Tibial artery (tissue), 4 donors: ENCODE data around the gene NUDT14.

Source experiments
- DNase-seq, 2 donors: peaks; one replicate each; pipeline ENCODE4 v3.0.0-alpha.2; 2019
- H3K27ac ChIP-seq, 2 donors: fragments of 200-600 bp; sonication (generic) in 1 of 2; 1 replicate in 1 of 2; 2 replicates in 1 of 2; pipeline ENCODE4 v1.5.1; 2018 to 2019; ENCODE audit warnings: mild to moderate bottlenecking in 1 of 2
- H3K27me3 ChIP-seq, 2 donors: fragments of 200-600 bp; sonication (generic) in 1 of 2; one replicate each; pipeline versions ENCODE4 v1.5.1 to v1.6.0; 2016 to 2019
- H3K36me3 ChIP-seq, 3 donors: fragments of 200-600 bp; sonication (generic) in 2 of 3; one replicate each; pipeline ENCODE4 v1.5.1; 2016 to 2019; ENCODE audit warnings: mild to moderate bottlenecking in 2 of 3
- H3K4me1 ChIP-seq, 4 donors: fragments of 200-600 bp; sonication (generic) in 2 of 4; 1 replicate in 3 of 4; 2 replicates in 1 of 4; pipeline ENCODE4 v1.5.1; 2016 to 2019
- H3K4me3 ChIP-seq, 2 donors: fragments of 200-600 bp; sonication (generic) in 1 of 2; 1 replicate in 1 of 2; 2 replicates in 1 of 2; pipeline ENCODE4 v1.5.1; 2018 to 2019; ENCODE audit warnings: mild to moderate bottlenecking in 2 of 2
- H3K9me3 ChIP-seq, 3 donors: fragments of 200-600 bp; sonication (generic) in 1 of 3; one replicate each; pipeline ENCODE4 v1.5.1; 2016 to 2019
- intact Hi-C: fragments of 100-400 bp; cut with DNase I; formaldehyde crosslinking; loops from one replicate; pipeline ENCODE4 v1.15.0; 2023; ENCODE audit warnings: low total_unique reads
- TF ChIP-seq, protein P1 (sequence below), 2 experiments: fragments of 200-600 bp in 1 of 2; fragments of 450-650 bp in 1 of 2; IDR thresholded peaks; one replicate each; pipeline ENCODE4 v1.5.1; 2017 to 2019; ENCODE audit warnings: antibody characterized with exemption in 2 of 2, mild to moderate bottlenecking in 1 of 2, moderate library complexity in 1 of 2

NUDT14 gene

DNA sequence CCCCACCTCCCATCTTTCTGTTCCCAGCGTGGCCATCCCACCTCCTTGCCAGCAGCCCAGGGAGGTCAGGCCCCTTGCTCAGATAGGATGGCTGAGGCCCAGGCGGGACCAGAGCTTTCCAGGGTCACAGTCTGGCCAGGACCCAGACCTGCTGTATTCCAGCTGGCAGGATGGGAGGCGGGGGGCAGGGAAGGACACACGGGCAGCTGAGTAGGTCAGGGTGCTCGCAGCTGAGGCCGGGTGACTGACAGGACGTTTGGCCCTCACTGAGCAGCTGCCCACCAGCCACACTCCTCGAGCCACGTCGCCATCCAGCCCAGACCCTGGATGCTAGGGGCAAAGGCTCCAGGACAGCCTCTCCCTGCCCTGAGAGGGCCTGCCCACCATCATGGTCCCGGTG, 4.0 kb downstream of the NUDT14 start:
- TF ChIP-seq, protein P1, sequence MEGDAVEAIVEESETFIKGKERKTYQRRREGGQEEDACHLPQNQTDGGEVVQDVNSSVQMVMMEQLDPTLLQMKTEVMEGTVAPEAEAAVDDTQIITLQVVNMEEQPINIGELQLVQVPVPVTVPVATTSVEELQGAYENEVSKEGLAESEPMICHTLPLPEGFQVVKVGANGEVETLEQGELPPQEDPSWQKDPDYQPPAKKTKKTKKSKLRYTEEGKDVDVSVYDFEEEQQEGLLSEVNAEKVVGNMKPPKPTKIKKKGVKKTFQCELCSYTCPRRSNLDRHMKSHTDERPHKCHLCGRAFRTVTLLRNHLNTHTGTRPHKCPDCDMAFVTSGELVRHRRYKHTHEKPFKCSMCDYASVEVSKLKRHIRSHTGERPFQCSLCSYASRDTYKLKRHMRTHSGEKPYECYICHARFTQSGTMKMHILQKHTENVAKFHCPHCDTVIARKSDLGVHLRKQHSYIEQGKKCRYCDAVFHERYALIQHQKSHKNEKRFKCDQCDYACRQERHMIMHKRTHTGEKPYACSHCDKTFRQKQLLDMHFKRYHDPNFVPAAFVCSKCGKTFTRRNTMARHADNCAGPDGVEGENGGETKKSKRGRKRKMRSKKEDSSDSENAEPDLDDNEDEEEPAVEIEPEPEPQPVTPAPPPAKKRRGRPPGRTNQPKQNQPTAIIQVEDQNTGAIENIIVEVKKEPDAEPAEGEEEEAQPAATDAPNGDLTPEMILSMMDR (IDR thresholded peaks at IDR 0.05), result no peak
- H3K9me3 ChIP-seq, result no peaks in the 10 kb centered on the region
- H3K27ac ChIP-seq, result no peak overlapping the region
- intact Hi-C loops, result no loop called here
- DNase-seq, result no peak
- H3K36me3 ChIP-seq, result peaks cover 0 to 8% (median 0%) of the 10 kb centered on the region in 3 donors
- no peak overlapping the region for H3K4me3 ChIP-seq
- peaks cover 0 to 22% (median 4%) of the 10 kb centered on the region in 4 donors for H3K4me1 ChIP-seq
- peaks cover 0 to 38% of the 10 kb centered on the region in 2 donors for H3K27me3 ChIP-seq

DNA sequence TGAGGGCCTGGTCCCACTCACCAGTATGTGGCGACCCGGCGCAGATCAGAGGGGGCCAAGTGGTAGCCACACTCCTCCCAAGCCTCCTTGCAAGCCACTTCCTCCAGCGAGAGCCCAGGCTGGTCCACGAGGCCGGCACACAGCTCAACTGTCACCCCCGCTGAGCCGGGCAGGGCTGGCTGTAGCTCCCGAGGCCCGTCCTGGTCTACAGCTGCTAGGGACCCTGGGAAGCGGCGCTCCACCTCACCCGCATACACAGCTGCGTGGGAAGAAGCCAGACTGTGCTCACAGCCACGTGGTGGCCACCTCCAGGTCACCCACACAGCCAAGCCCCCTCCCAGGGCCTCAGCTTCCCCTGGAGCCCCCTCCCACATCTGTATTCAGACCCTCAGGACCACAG, 4.6 kb downstream of the NUDT14 start:
- Histone ChIP-seq H3K9me3 (no peaks in the 10 kb centered on the region), H3K27me3 (peaks cover 0 to 33% of the 10 kb centered on the region in 2 donors), H3K27ac (no peak overlapping the region), H3K4me3 (no peak overlapping the region), H3K4me1 (peaks cover 0 to 18% (median 4%) of the 10 kb centered on the region in 4 donors), H3K36me3 (peaks cover 0 to 8% (median 0%) of the 10 kb centered on the region in 3 donors)
- no peak for DNase-seq
- intact Hi-C loops, result no loop called here
- TF ChIP-seq, protein P1 (IDR thresholded peaks at IDR 0.05), result no peak

DNA sequence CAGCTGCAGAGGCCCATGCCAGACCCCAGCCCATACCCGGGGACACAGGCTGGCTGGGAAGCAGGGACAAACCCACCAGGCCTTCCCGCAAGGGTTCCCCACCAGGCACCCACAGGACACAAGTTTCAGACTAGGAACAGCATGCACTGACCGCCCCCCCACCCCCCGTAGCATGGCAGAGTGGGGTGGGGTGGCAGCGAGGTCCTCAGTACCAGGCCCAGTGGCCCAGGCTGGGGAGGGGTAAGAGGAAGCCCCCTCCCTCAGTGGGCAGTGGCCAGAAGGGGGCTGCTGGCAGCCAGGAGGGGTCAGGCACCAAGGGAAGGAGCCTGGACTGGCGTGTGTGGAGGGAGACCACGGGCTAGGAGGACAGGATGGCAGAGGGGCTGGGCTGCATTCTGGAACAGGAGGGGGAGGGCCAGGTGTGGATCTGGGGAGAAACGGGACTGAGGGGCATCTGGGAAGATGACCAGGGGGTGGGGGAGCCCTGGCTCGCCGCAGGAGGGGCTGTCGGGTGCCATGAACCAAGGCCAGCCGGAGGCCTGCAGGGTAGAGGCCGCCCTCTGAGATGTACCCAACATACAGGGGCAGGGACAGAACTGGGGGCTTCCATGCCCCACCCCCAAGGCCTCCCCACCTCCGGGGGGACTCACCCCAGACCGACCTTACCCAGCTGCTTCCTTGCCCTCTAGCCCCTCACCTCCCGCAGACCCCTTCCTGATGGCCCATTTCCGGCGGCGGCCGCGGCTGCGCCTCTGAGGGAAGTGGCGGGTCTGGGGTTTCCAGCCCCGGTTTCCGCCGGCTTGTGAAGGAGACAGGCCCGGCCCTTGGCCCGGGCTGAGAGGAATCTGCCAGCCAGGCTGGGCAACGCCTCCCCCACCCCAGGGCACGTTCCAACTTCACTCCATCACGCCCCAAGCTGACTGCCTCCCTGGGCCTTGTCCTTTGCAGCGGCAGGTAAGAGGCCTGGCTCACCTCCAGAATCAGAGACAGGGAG, 6.9 kb downstream of the NUDT14 start:
- Histone ChIP-seq H3K4me3 (no peak overlapping the region), H3K27ac (no peak overlapping the region), H3K4me1 (peaks cover 0 to 17% (median 12%) of the 10 kb centered on the region in 4 donors), H3K27me3 (peaks cover 0 to 29% of the 10 kb centered on the region in 2 donors), H3K9me3 (no peaks in the 10 kb centered on the region), H3K36me3 (peaks cover 0 to 8% (median 0%) of the 10 kb centered on the region in 3 donors)
- intact Hi-C loops, result no loop called here
- TF ChIP-seq, protein P1 (IDR thresholded peaks at IDR 0.05), result no peak
- DNase-seq, result no peak

DNA sequence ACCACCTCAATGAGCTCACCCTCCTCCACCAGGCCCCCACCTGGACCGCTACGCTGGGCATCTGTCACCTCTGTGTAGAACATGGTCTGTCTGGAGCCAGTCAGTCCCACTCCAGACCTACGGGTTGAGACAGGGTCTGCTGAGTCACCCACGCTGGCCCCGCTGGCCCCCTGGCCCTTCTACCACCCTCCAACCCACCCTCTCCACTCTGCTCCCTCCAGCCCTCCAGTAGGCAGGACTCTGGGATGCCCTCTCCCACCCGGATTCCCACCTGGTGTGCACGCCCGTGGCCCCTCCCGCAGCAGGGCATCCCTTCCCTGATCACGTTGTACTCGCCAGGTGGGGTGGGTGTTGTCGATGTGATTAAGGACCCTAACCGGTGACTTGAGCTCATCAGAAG, 8.0 kb downstream of the NUDT14 start:
- peaks cover 0 to 8% (median 0%) of the 10 kb centered on the region in 3 donors for H3K36me3 ChIP-seq
- H3K27me3 ChIP-seq, result peaks cover 0 to 23% of the 10 kb centered on the region in 2 donors
- H3K4me1 ChIP-seq, result peaks cover 0 to 21% (median 17%) of the 10 kb centered on the region in 4 donors
- TF ChIP-seq, protein P1 (IDR thresholded peaks at IDR 0.05), result no peak
- H3K4me3 ChIP-seq, result no peak overlapping the region
- no peak overlapping the region for H3K27ac ChIP-seq
- intact Hi-C loops, result no loop called here
- H3K9me3 ChIP-seq, result no peaks in the 10 kb centered on the region
- DNase-seq, result no peak

DNA sequence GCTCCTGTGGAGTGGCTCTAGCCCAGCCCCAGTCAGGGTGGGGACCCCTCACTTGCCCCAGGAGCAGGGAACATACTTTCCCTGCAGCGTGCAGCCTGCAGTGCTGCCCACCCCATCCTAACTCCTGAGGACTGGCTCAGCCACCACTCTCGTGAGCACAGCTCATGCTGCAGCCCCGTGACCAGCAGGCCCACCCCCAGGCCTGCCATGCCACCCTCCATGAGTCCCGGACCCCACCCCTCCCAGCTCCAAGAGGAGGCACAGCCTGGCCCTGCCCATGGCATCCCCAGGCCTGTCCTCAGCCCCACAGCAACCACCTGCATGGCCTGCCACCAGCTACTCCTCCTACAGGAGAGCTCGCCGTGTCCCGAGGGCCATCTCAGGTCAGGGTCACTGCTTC, 8.6 kb downstream of the NUDT14 start:
- DNase-seq, result no peak
- intact Hi-C loops, result no loop called here
- Histone ChIP-seq H3K4me3 (no peak overlapping the region), H3K4me1 (peaks cover 0 to 27% (median 23%) of the 10 kb centered on the region in 4 donors), H3K9me3 (no peaks in the 10 kb centered on the region), H3K36me3 (peaks cover 0 to 8% (median 0%) of the 10 kb centered on the region in 3 donors), H3K27ac (no peak overlapping the region), H3K27me3 (peaks cover 0 to 27% of the 10 kb centered on the region in 2 donors)
- TF ChIP-seq, protein P1 (IDR thresholded peaks at IDR 0.05), result no peak
